Measurements from ENCODE around the gene UHRF1.
"Not testable (repeated sequence)": the region's sequence is repeated elsewhere in the genome, so short reads cannot be mapped to it uniquely, and the experiment has no call there.

The UHRF1 gene

GRCh38 chr19:4900879-4901278 is 8.4 kb upstream of the UHRF1 start:
- not testable (repeated sequence) for DNase-seq (ENCODE audit: low spot score)

DNA sequence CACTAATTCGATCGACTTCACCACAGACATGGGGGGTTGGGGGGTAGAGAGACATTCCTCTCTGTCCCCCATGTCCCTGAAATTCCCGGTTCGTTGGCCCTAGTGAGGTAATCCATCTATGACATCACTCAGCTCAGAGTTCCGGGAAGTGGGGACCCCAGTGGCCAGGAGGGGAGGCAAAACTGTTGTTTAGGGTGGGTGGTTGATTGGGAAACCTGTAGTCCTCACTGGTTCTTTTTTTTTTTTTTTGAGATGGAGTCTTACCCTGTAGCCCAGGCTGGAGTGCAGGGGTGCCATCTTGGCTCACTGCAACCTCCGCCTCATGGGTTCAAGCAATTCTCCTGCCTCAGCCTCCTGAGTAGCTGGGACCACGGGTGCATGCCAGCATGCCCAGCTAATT is 6.5 kb upstream of the UHRF1 start, which contains the start of gene ARRDC5:
TSS of gene ARRDC5 (minus strand) at position 101 of the 400 bp plus-strand sequence. CDS start at position 30, 71 bp downstream.
- DNase-seq (ENCODE audit: low spot score): no peak

GRCh38 chr19:4904481-4904880 is 4.8 kb upstream of the UHRF1 start:
- DNase-seq (ENCODE audit: low spot score): no peak

- peak; percentile 16 for DNase-seq (ENCODE audit: low spot score)
Measured at GRCh38 chr19:4906963-4907362, 2.3 kb upstream of the UHRF1 start.

GRCh38 chr19:4908360-4908759 is 941 bp upstream of the UHRF1 start:
- no peak for DNase-seq (ENCODE audit: low spot score)

DNA sequence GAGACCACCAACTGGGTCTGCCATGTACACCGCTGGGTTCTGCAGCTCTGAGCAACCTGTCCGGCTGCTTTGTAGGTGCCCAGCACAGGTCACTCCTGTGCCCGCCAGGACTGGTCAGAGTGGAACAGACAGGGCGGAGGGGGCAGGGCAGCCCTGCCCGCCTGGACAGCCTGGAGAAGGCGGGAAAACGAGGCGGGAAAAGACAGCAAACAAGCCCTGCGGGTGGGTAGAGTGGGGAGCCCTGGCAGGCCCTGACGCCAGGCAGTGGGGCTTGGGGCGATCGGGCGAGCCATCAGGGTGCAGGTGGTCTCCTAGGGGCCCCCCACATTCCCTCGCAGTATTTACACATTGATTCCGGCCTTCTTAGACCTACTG is 533 bp upstream of the UHRF1 start:
- no peak for DNase-seq (ENCODE audit: low spot score)

DNA sequence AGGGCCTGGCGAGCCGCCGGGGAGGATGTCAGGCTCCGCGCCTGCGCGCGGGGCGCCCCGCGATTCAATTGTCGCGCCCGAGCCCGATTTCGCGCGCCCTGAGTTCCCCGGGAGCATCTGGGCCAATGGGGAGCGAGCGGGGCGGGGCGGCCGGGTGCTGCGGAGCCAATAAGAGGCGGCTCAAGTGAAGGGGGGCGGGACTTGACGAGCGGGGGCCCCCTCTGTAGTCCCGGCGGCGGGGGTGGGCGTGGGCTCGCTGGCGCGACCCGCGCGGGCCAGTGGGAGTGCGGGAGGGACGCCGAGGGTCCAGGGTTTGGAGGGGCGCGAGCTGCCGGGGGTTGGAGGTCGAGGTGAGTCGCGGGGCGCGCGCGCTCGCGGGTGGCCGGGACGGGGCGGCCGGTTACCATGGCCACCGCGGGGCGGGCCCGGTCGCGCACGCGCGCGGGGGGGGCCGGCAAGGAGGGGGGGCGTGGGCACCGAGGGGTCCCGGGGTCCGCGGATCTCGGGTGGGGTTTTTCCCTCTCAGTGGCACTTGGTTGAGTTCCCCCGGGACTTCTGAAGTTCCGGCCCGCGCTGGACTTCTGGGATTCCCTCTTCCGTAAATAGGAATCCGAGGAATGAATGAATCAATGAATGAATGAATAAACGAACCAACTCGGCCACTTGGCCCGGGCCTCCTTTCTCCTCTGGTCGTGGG is 744 bp downstream of the UHRF1 start:
- peak; percentile 84 for DNase-seq (ENCODE audit: low spot score)

- no peak for DNase-seq (ENCODE audit: low spot score)
Measured at GRCh38 chr19:4910594-4911281, 1.4 kb downstream of the UHRF1 start.

DNA sequence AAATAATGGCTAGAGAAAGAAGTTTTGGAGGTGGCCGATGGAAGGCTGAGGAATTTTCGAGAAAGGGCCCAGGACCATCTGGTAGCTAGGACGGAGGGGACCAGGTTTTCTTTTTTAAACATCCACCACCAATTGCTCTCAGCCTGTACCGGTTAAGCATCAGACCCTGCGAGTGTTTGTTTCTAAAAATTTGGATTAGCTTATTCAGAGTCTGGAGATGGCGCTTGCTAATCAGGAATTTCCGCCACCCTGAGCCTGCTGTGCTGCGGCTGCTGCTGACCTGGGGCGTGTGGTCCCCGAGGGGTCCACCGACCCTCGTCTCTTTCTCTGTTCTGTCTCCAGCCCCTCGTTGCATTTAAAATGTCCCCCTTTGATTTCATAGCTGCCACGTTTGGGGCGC is 2.0 kb downstream of the UHRF1 start:
- no peak for DNase-seq (ENCODE audit: low spot score)

- peak; percentile 61 for DNase-seq (ENCODE audit: low spot score)
Measured at GRCh38 chr19:4911786-4912672, 2.7 kb downstream of the UHRF1 start.

DNA sequence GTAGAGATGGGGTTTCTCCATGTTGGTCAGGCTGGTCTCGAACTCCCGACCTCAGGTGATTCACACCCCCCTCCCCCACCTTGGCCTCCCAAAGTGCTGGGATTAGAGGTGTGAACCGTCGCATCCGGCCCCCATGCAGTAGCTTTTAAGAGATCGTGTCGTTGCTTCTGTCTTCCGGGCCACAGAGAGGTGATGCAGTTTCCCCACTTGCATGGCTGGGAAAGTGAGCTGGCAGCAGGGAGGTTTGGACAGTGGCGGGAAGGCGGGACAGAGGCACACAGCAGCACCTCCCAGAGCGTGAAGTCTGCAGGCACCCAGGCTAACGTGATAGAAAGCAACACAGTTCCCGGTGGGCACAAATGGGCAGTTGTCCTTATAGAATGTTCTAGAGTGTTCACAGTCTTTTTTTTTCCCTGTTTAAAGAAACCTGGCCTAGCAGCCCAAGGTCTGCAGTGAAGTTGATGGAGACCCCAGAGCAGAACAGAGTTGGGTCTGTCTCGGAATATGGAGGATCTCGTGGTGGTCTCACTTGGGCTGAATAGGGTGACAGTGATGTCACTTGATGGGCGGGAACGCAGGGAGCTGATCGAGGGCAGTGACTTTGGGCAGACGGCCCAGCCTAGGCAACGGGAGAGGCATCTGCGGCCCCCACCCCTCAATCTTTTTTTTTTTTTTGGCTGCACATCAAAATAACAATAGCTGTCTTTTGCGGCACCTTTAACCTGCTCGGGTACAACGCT is 4.9 kb downstream of the UHRF1 start:
- DNase-seq (ENCODE audit: low spot score): no peak

DNA sequence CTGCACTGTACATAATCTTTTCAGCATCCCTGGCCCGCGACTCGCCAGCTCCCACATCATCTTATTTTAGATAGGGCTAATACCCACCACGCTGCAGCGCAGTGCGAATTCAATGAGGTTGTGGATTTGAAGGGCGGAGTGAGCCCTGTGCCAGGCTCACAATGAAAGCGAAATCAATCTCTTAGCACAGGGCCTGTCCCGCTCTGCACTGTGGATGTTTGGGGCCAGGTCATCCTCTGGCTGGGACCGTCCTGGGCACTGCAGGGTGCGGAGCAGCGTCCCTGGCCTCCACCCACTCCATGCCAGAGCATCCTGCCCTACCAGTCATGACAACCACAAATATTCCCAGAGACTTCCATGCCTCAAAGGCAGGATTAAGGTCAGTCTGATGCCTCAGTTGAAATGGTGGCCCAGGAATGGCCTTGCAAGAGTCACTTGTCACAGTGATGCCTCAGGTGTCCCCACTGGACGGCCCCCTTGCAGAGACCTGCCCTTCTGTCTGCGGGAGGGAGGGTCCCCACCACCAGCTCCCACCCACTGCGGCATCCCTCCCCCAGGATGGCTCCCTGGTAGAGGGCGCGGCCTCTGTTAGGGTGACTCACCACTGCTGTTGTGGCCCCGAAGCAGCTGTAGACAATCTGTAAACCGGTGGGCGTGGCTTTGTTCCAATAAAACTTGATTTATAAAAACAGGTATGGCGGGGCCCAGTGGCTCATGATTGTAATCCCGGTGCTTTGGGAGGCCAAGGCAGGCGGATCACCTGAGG is 5.6 kb downstream of the UHRF1 start:
- DNase-seq (ENCODE audit: low spot score): no peak

GRCh38 chr19:4916292-4917082 is 7.2 kb downstream of the UHRF1 start:
- no peak for DNase-seq (ENCODE audit: low spot score)

GRCh38 chr19:4922530-4923275 is 13.4 kb downstream of the UHRF1 start:
- DNase-seq (ENCODE audit: low spot score): no peak

GRCh38 chr19:4923276-4923747 is 14.0 kb downstream of the UHRF1 start:
- DNase-seq (ENCODE audit: low spot score): no peak

DNA sequence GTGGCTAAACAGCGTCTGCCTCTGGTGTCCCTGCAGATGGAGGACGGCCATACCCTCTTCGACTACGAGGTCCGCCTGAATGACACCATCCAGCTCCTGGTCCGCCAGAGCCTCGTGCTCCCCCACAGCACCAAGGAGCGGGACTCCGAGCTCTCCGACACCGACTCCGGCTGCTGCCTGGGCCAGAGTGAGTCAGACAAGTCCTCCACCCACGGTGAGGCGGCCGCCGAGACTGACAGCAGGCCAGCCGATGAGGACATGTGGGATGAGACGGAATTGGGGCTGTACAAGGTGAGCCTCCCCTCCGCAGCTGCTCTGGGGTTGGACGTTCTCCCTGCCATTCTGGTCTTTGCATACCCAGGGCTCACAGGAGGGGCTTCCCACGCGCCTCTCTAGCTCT is 19.9 kb downstream of the UHRF1 start:
- DNase-seq (ENCODE audit: low spot score): no peak

GRCh38 chr19:4930664-4931063 is 21.4 kb downstream of the UHRF1 start:
- no peak for DNase-seq (ENCODE audit: low spot score)

DNA sequence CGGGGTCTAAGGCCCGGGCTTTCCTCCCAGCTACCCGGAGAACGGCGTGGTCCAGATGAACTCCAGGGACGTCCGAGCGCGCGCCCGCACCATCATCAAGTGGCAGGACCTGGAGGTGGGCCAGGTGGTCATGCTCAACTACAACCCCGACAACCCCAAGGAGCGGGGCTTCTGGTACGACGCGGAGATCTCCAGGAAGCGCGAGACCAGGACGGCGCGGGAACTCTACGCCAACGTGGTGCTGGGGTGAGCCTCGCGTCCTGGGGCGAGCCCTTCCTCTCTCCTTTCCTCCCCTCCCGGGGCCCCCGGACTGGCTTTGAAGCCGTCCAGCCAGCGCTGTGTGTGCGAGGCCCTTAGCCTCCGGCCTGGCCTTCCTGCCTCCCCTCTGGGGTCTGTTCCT is 23.4 kb downstream of the UHRF1 start:
- DNase-seq (ENCODE audit: low spot score): no peak

DNA sequence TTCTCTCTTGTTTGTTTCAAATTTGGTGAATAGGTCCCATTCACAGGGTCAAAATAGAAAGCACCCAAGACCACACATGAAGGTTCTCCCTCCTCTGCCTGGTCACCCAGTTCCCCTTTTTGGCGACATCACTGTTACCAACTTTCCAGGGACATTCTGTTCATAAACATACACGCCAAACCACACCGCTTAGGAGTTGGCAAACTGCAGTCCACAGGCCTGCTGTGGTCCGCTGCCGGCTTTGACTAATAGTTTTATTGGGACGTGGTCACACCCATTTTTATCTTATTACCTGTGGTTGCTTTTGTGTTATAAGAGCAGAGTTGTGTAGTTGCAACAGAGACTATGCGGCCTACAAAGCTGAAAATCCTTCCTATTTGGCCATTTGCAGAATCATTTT is 24.2 kb downstream of the UHRF1 start:
- DNase-seq (ENCODE audit: low spot score): no peak

DNA sequence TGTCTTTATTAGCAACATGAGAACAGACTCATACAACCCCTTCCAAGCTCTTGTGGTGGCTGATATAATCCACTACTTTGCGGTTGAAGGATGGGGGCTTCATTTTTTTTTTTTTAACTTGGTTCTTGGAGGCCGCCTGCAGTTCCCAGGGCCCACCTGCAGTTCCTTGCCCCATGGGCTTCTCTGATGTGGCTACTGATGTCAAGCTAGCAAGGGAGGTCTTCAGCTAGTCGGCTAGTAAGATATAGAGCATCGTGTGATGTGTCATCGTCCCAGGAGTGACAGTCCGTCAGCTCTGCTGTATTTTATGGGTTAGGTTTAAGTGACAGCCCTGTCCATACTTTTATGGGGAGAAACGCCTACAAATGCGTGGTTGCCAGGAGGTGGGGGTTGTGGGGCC is 26.1 kb downstream of the UHRF1 start:
- no peak for DNase-seq (ENCODE audit: low spot score)

All from cerebellar cortex (tissue), 1 donor.